HL-60 (cell line): ENCODE measurements around the gene ATIC.

Source experiments
- DNase-seq, 2 experiments: peaks; one replicate each; pipeline ENCODE4 v3.0.0-alpha.2; 2010 to 2020; ENCODE audit warnings: low read depth in 1 of 2, low spot score in 1 of 2
- H3K27ac ChIP-seq: fragments of 250-450 bp; sonication (Bioruptor Pico); replicated peaks from 2 replicates; pipeline ENCODE4 v1.5.1; 2020; ENCODE audit warnings: mild to moderate bottlenecking, moderate library complexity
- H3K27me3 ChIP-seq: fragments of 250-450 bp; sonication (Bioruptor Pico); 2 replicates; pipeline ENCODE4 v1.5.1; 2021; ENCODE audit warnings: mild to moderate bottlenecking, moderate library complexity; ENCODE audit not compliant: insufficient read depth, poor library complexity, severe bottlenecking
- H3K4me3 ChIP-seq: replicated peaks from 2 replicates; pipeline ENCODE4 v1.5.1; 2011; ENCODE audit warnings: mild to moderate bottlenecking, control low read depth, low read length; ENCODE audit not compliant: insufficient read depth
- CTCF ChIP-seq: IDR thresholded peaks from one replicate; pipeline ENCODE4 v1.5.1; 2011; ENCODE audit warnings: low read length, control low read depth, inconsistent platforms; ENCODE audit not compliant: insufficient read depth
- GABPA ChIP-seq: IDR thresholded peaks from 2 replicates; pipeline ENCODE4 v1.6.1; 2012; ENCODE audit warnings: low read depth
- POLR2AphosphoS5 ChIP-seq: IDR thresholded peaks from 2 replicates; pipeline ENCODE4 v1.6.1; 2012; ENCODE audit warnings: low read depth
- REST ChIP-seq: IDR thresholded peaks from 2 replicates; pipeline ENCODE4 v1.6.1; 2012; ENCODE audit warnings: low read depth; ENCODE audit not compliant: insufficient replicate concordance
- SPI1 ChIP-seq: IDR thresholded peaks from 2 replicates; pipeline ENCODE4 v1.6.1; 2012; ENCODE audit warnings: low read depth, mild to moderate bottlenecking, borderline replicate concordance

The ATIC gene

GRCh38 chr2:215332872-215333595 lies 21.2 kb downstream of the ATIC start:
- H3K4me3 ChIP-seq: no peak overlapping the region
- TF ChIP-seq CTCF (no peak), POLR2AphosphoS5 (no peak), SPI1 (no peak), GABPA (no peak)

DNA sequence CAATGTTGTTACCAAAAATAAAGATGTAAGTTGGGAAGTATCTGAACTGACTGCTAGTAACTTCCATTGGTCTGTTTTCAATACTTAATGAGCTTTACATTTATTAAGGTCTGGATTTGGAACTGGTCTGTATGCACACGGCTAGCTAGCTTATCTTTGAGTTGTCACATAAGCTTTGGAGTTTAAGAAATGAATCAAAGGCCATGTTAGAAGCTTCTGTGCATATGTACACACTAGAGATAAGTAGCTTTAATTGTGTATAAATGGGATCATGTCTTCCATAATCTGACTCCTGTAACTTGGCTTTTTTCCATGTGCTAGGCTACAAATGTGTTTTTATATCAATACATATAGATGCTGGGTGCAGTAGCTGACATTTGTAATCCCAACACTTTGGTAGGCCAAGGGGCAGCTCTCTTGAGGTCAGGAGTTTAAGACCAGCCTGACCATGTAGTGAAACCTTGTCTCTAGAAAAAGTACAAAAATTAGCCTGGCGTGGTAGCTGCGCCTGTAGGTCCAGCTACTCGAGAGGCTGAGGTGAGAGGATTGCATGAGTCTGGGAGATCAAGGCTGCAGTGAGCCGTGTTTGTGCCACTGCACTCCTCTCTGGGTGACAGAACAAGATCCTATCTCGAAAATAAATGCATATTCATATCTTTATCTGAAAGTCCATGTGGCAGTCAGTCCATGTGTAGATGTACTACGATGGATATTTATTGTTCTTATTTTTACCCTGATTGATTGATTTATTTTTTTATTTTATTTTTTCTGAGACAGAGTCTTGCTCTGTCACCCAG lies 27.2 kb downstream of the ATIC start:
- Histone ChIP-seq H3K4me3 (no peak overlapping the region), H3K27me3 (no peaks in the 10 kb centered on the region), H3K27ac (no peak overlapping the region)
- TF ChIP-seq CTCF (no peak), SPI1 (no peak), REST (no peak), POLR2AphosphoS5 (no peak), GABPA (no peak)
- DNase-seq: no peak

More at GRCh38 chr2:215332872-215333595, 21.2 kb downstream of the ATIC start:
- Histone ChIP-seq H3K27me3 (no peaks in the 10 kb centered on the region), H3K27ac (no peak overlapping the region)
- DNase-seq: no peak

GRCh38 chr2:215347878-215348277 lies 36.0 kb downstream of the ATIC start:
- DNase-seq: no peak
- Histone ChIP-seq H3K4me3 (no peak overlapping the region), H3K27ac (no peak overlapping the region), H3K27me3 (no peaks in the 10 kb centered on the region)
- TF ChIP-seq REST (no peak), POLR2AphosphoS5 (no peak)

- no peak for DNase-seq
- TF ChIP-seq GABPA: no peak
- no peak for TF ChIP-seq CTCF
- TF ChIP-seq POLR2AphosphoS5: no peak
Observed at GRCh38 chr2:215352602-215353001, 40.7 kb downstream of the ATIC start.

More at GRCh38 chr2:215352602-215353001, 40.7 kb downstream of the ATIC start:
- Histone ChIP-seq H3K4me3 (no peak overlapping the region), H3K27ac (no peak overlapping the region), H3K27me3 (no peaks in the 10 kb centered on the region)
